B cell (primary cell): ENCODE results near the gene KLF4. TPM values are rescaled to one million over a fixed set of nuclear protein-coding genes. Genes with fewer than 3 reads are reported as not detected.

ENCODE experiments used
- ATAC-seq: fragments of 200-7000 bp; cut with Tn5 transposase; one replicate; pipeline ENCODE4 v1.10.0; 2021; ENCODE audit warnings: low read depth, mild to moderate bottlenecking, moderate number of reproducible peaks, moderate library complexity
- CTCF ChIA-PET: fragments of 350-600 bp; sonication (Branson Sonifier 250); formaldehyde crosslinking; loops from one replicate; lab custom pipeline; 2021; ENCODE audit warnings: antibody characterized with exemption, inconsistent platforms; lab: Charles Lee
- POLR2A ChIA-PET: fragments of 350-600 bp; sonication (Branson Sonifier 250); formaldehyde crosslinking; loops from one replicate; lab custom pipeline; 2021; ENCODE audit warnings: antibody characterized with exemption; lab: Charles Lee
- DNase-seq: peaks from one replicate; pipeline ENCODE4 v3.0.0; 2013
- H2AFZ ChIP-seq: 2 replicates; pipeline ENCODE4 v1.6.1; 2012; ENCODE audit warnings: mild to moderate bottlenecking, low read depth, low read length; ENCODE audit not compliant: insufficient read depth, poor library complexity, severe bottlenecking
- H3K27ac ChIP-seq, 2 donors: 1 replicate in 1 of 2; 2 replicates in 1 of 2; pipeline ENCODE4 v1.5.1; 2012 to 2013; ENCODE audit warnings: low read length in 2 of 2, mild to moderate bottlenecking in 2 of 2, moderate library complexity in 1 of 2
- H3K27me3 ChIP-seq, 4 experiments: fragments of 200-600 bp in 1 of 4; sonication (generic) in 1 of 4; replicated peaks in 1 of 4; 1 replicate in 2 of 4; 2 replicates in 2 of 4; pipeline versions ENCODE4 v1.6.1 to v1.7.0; 2013 to 2016; ENCODE audit warnings: low read length in 3 of 4, mild to moderate bottlenecking in 2 of 4, mixed read lengths in 1 of 4, moderate library complexity in 1 of 4; ENCODE audit not compliant: insufficient read depth in 4 of 4, control insufficient read depth in 3 of 4; ENCODE audit errors: control extremely low read depth in 1 of 4
- H3K36me3 ChIP-seq, 2 experiments: replicated peaks in 1 of 2; 1 replicate in 1 of 2; 2 replicates in 1 of 2; pipeline versions ENCODE4 v1.6.1 to v1.7.1; 2013; ENCODE audit warnings: low read length in 1 of 2; ENCODE audit not compliant: insufficient read depth in 2 of 2, control insufficient read depth in 1 of 2; ENCODE audit errors: control extremely low read depth in 1 of 2, extremely low read depth in 1 of 2
- H3K4me1 ChIP-seq, 2 donors: fragments of 200-600 bp in 1 of 2; sonication (generic) in 1 of 2; 1 replicate in 1 of 2; 2 replicates in 1 of 2; pipeline versions ENCODE4 v1.5.1 to v1.6.1; 2013 to 2017; ENCODE audit warnings: low read length in 2 of 2; ENCODE audit not compliant: control insufficient read depth in 2 of 2, insufficient read depth in 2 of 2
- H3K4me2 ChIP-seq: replicated peaks from 2 replicates; pipeline ENCODE3; 2012; ENCODE audit warnings: mild to moderate bottlenecking, low read depth, low read length; ENCODE audit not compliant: poor library complexity, severe bottlenecking
- H3K4me3 ChIP-seq, 5 experiments: fragments of 200-600 bp in 1 of 5; sonication (generic) in 1 of 5; 1 replicate in 3 of 5; 2 replicates in 2 of 5; pipeline versions ENCODE4 v1.5.1 to v1.7.0; 2011 to 2016; ENCODE audit warnings: low read length in 4 of 5, mild to moderate bottlenecking in 4 of 5, low read depth in 2 of 5, control low read depth in 1 of 5, moderate library complexity in 1 of 5; ENCODE audit not compliant: insufficient read depth in 1 of 5; ENCODE audit errors: control extremely low read depth in 1 of 5, extremely low read depth in 1 of 5
- H3K79me2 ChIP-seq: fragments of 200-600 bp; sonication (generic); one replicate; pipeline ENCODE4 v1.6.0; 2016; ENCODE audit warnings: low read length; ENCODE audit not compliant: control insufficient read depth, insufficient read depth
- H3K9ac ChIP-seq: fragments of 200-600 bp; sonication (generic); 2 replicates; pipeline ENCODE4 v1.6.1; 2017; ENCODE audit warnings: mild to moderate bottlenecking, low read length, moderate library complexity
- H3K9me3 ChIP-seq, 3 donors: one replicate each; pipeline versions ENCODE4 v1.6.1 to v1.7.1; 2013; ENCODE audit warnings: low read length in 2 of 3; ENCODE audit not compliant: control insufficient read depth in 2 of 3, insufficient read depth in 1 of 3; ENCODE audit errors: control extremely low read depth in 1 of 3
- H4K20me1 ChIP-seq: 2 replicates; pipeline ENCODE4 v1.6.0; 2012; ENCODE audit warnings: mild to moderate bottlenecking, low read length; ENCODE audit not compliant: insufficient read depth, control insufficient read depth, poor library complexity, severe bottlenecking
- H3K27ac Mint-ChIP-seq: one replicate; pipeline ENCODE4 v1.8.0; 2021; ENCODE audit warnings: mixed read lengths
- H3K27me3 Mint-ChIP-seq: one replicate; pipeline ENCODE4 v1.8.0; 2021; ENCODE audit warnings: mixed read lengths
- H3K4me1 Mint-ChIP-seq: one replicate; pipeline ENCODE4 v1.8.0; 2021; ENCODE audit warnings: mixed read lengths
- H3K4me3 Mint-ChIP-seq: one replicate; pipeline ENCODE4 v1.8.0; 2021; ENCODE audit warnings: mixed read lengths
- H3K9me3 Mint-ChIP-seq: one replicate; pipeline ENCODE4 v1.8.0; 2022; ENCODE audit warnings: mixed read lengths; ENCODE audit not compliant: insufficient read depth
- CTCF ChIP-seq: fragments of 200-600 bp; IDR thresholded peaks from one replicate; pipeline ENCODE4 v1.8.0; 2022; ENCODE audit warnings: antibody characterized with exemption, mild to moderate bottlenecking
- EZH2 ChIP-seq: IDR thresholded peaks from 2 replicates; pipeline ENCODE4 v1.6.1; 2012; ENCODE audit warnings: borderline replicate concordance, low read depth, mild to moderate bottlenecking, moderate library complexity, low read length; ENCODE audit not compliant: insufficient read depth, poor library complexity, severe bottlenecking
- WGBS: methylation state at CpG from one replicate; pipeline ENCODE4 v1.1.5; 2013; ENCODE audit warnings: missing lambda C conversion rate; ENCODE audit not compliant: insufficient coverage; 5-methylcytosine and 5-hydroxymethylcytosine counted together
- intact Hi-C: fragments of 100-400 bp; cut with micrococcal nuclease; formaldehyde crosslinking; loops from one replicate; pipeline ENCODE4 v1.10.0; 2022
- polyA plus RNA-seq: library from polyadenylated mRNA; depleted of rRNA; stranded (reverse); fragments of >200 nt; gene quantifications from 2 replicates; pipeline ENCODE4 v1.2.3, GENCODE V29; 2012
- total RNA-seq, 2 donors: library from RNA; stranded (reverse); fragments of 120-200 nt in 1 of 2; gene quantifications; 1 replicate in 1 of 2; 2 replicates in 1 of 2; pipeline versions ENCODE4 v1.2.3 to v1.2.4, GENCODE V29; 2013 to 2022

The KLF4 gene
- total and polyA plus RNA-seq, 2 donors (not counting 1 experiment from before 2014, with no cell fraction given), result 3.8 to 244 TPM

DNA sequence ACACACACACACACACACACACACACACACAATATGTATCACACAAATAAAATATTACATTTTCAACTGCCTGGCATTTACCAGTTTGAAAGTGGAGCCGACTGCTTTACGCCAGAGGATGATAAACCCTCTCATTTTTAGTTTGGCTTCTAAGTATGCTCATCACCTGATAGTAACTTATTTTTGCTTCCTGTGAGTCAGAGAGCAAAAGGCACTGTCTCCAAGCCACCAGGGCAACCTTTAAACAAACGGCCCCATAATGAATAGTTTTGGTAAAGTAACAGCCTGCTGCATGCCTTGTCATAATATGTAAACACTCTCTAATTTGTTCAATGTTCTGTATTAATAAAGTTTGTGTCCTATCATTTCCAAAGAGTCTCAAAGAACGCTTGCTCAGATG lies 26.9 kb downstream of the KLF4 start:
- ATAC-seq (no peak), DNase-seq (no peak)
- H3K9me3 Mint-ChIP-seq, result no peaks in the 10 kb centered on the region
- no peak overlapping the region for H3K4me3 Mint-ChIP-seq
- Histone ChIP-seq H3K4me3 (no peak overlapping the region), H3K27me3 (peaks cover 0 to 25% (median 17%) of the 10 kb centered on the region in 4 experiments), H2AFZ (no peak overlapping the region), H4K20me1 (no peaks in the 10 kb centered on the region), H3K27ac (no peak overlapping the region), H3K36me3 (no peaks in the 10 kb centered on the region), H3K79me2 (no peaks in the 10 kb centered on the region), H3K9me3 (no peaks in the 10 kb centered on the region), H3K4me2 (no peak overlapping the region), H3K4me1 (peaks cover 13 to 15% of the 10 kb centered on the region in 2 donors), H3K9ac (no peak overlapping the region)
- intact Hi-C loops, result no loop called here
- no peak for TF ChIP-seq EZH2
- no peak for TF ChIP-seq CTCF
- ChIA-PET CTCF (interaction anchor here (0.7 kb wide), 1 partner anchor 41 kb away, joined by 5 read pairs; no protein-coding TSS in a partner anchor), POLR2A (no interaction called here)
- H3K27me3 Mint-ChIP-seq, result peaks cover 47% of the 10 kb centered on the region
- WGBS, result no CpG with 5 or more reads among the region's 4 CpGs
- peaks cover 13% of the 10 kb centered on the region for H3K4me1 Mint-ChIP-seq
- no peak overlapping the region for H3K27ac Mint-ChIP-seq

DNA sequence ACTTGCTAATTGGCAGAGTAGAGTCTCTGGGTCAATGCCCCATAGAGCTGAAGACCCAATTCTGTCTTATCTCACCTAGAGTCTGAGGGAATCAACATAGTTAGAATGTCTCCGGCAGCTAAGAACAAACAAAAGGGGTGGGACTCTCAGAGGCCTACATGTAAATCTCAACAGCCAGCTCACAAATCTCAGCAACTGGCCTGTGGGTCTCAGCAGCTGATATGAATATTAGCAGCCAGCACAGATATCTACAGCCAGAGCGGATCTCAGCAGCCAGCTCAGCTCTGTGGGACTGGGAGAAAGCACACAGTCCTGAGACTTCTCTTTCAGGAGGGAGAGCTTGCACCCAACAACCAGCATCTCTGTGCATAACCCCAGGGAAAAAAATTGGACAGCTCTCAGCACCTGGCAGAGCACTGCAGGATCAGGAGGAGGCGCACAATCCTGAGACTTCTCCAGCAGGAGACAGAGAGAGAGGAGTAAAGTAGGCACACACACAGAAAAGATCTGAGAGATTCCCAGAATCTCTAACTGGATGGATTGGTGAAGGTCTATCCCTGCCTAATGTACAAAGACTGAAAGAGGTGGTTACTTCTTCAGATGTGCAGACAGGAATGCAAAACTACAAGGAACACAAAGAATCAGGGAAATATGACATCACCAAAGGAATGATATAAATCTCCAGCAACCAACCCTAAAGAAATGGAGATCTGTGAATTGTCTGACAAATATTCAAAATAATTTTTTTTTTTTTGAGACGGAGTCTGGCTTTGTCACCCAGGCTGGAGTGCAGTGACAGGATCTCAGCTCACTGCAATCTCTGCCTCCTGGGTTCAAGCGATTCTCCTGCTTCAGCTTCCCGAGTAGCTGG lies 29.2 kb downstream of the KLF4 start:
- no peak overlapping the region for H3K4me3 Mint-ChIP-seq
- H3K4me1 ChIP-seq, result peaks cover 4 to 5% of the 10 kb centered on the region in 2 donors
- peaks cover 0 to 13% (median 9%) of the 10 kb centered on the region in 4 experiments for H3K27me3 ChIP-seq
- no peaks in the 10 kb centered on the region for H3K36me3 ChIP-seq
- no peak overlapping the region for H2AFZ ChIP-seq
- intact Hi-C loops, result no loop called here
- no peak overlapping the region for H3K4me2 ChIP-seq
- DNase-seq (no peak), ATAC-seq (no peak)
- TF ChIP-seq EZH2, result no peak
- no peak for TF ChIP-seq CTCF
- H3K9ac ChIP-seq, result no peak overlapping the region
- no peaks in the 10 kb centered on the region for H3K79me2 ChIP-seq
- peaks cover 8% of the 10 kb centered on the region for H3K4me1 Mint-ChIP-seq
- no peaks in the 10 kb centered on the region for H3K9me3 Mint-ChIP-seq
- no peaks in the 10 kb centered on the region for H4K20me1 ChIP-seq
- ChIA-PET CTCF (interaction anchor here (0.9 kb wide), 1 partner anchor 35 kb away, joined by 3 read pairs; no protein-coding TSS in a partner anchor), POLR2A (no interaction called here)
- H3K4me3 ChIP-seq, result no peak overlapping the region
- H3K27ac Mint-ChIP-seq, result no peak overlapping the region
- no peak overlapping the region for H3K27ac ChIP-seq
- H3K27me3 Mint-ChIP-seq, result peaks cover 34% of the 10 kb centered on the region
- H3K9me3 ChIP-seq, result no peaks in the 10 kb centered on the region
- WGBS, result 94% methylated on average over 4 of the region's 6 CpGs
